NCI-H2171 treated with DMSO at 0.1 percent for 48 hours (cell line): ENCODE data around the gene UBE2M.
"Not testable (repeated sequence)": the region's sequence is repeated elsewhere in the genome, so short reads cannot be mapped to it uniquely, and the experiment has no call there.

Experiments used
- DNase-seq: peaks from one replicate; lab custom pipeline; 2025; lab: John Stamatoyannopoulos, UW

The UBE2M gene

GRCh38 chr19:58539169-58539559, 19.2 kb downstream of the UBE2M start:
- not testable (repeated sequence) for DNase-seq

DNA sequence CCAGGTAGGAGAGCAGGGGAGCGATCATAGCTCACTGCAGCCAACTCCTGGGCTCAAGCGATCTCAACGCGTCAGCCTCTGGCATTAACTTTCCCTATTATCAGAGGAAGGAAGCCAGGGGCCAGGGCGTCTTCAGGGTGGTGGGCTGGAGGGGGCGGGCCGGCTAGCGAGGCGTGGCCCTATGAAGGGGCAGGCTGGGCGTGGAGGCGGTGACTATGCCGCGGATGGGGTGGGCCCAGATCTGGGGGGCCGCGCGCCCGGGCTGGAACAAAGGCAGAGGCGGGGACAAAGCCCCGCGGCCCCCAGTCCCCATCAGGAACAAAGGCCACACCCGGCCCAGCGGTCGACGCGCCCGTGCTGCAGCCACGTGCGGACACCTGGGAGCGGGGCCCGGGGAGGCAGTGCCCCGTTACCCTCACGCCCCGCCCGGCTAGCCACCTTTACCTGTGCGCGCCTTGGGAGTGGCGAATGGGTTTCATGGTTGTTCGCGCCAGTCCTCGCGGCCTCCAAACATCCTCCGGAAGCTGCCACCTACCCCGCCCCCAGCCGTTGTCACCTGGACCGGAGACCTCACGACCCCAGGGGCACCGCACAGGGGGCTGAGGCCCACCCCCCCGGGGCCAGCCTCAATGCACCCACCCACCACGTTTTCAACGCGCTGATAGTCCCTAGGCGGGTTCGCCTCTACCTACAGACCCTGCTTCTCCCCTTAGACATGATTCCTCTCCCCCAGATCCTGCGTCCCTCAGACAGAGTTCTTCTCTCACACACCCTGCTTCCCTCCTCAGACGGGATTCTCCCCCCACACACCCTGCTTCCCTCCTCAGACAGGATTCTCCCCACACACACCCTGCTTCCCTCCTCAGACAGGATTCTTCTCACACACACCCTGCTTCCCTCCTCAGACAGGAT, 19.9 kb downstream of the UBE2M start:
- DNase-seq: peak; percentile 81

GRCh38 chr19:58536852-58537798, 21.3 kb downstream of the UBE2M start:
- DNase-seq: no peak

GRCh38 chr19:58535857-58536256, 22.6 kb downstream of the UBE2M start:
- no peak for DNase-seq

- DNase-seq: peak; percentile 86
Measured at GRCh38 chr19:58531034-58531840, 27.2 kb downstream of the UBE2M start.

DNA sequence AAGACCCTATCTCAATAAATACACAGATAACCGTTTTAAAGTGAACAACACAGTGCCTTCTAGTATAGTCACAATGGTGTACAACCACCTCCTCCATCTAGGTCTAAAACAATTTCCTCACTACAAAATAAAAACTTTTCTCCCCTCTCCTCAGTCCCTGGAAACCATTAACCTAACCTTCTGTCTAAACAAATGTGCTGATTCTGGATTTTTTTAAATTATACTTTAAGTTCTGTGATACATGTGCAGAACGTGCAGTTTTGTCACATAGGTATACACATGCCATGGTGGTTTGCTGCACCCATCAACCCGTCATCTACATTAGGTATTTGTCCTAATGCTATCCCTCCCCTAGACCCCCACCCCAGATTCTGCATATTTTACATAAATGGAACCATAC, 29.0 kb downstream of the UBE2M start:
- no peak for DNase-seq

- DNase-seq: no peak
Measured at GRCh38 chr19:58522709-58523108, 35.7 kb downstream of the UBE2M start.

DNA sequence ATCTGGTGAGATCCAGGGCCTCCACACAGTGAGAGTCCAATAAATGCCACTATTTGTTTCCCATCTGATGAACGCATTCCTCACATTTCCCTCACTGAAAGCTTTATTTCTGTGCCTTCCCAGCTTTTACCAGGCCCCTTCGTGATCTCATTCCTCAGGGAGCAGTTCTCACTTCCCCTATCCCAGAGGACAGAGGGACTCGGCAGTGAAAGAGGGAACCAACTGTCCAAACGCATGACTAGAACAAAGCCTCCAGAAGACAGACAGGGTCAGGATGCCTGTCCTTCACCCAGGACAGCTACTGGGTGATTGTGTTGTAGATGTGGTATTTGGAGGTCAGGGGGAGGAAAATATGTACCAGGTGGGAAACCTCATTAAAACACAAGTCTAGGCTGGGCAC, 36.8 kb downstream of the UBE2M start:
- DNase-seq: no peak

DNA sequence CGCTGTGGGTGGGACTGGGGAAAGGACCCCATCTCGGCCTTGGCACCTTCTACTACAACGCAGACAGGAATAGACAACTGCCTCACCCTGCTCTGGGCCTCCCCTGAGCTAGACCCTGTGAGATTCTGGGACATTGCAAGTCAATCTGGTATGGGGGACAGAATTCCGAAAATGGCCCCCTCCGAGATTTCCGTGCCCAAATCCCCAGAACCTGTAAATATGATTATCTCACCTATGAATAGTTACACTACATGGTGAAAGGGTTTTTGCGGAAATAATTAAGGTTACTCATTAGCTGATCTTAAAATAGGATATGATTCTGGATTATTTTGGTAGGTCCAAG, 38.2 kb downstream of the UBE2M start:
- DNase-seq: no peak

- DNase-seq: peak; percentile 99
Measured at GRCh38 chr19:58519355-58520256, 38.8 kb downstream of the UBE2M start, which contains the start of gene ZBTB45. Gene ZBTB45, minus strand, starts transcription at chr19:58519810. Its CDS starts 2,137 bp downstream, at chr19:58517673.

- DNase-seq: peak; percentile 77
Measured at GRCh38 chr19:58519087-58519354, 39.4 kb downstream of the UBE2M start.

GRCh38 chr19:58518256-58519086, 39.9 kb downstream of the UBE2M start:
- no peak for DNase-seq

DNA sequence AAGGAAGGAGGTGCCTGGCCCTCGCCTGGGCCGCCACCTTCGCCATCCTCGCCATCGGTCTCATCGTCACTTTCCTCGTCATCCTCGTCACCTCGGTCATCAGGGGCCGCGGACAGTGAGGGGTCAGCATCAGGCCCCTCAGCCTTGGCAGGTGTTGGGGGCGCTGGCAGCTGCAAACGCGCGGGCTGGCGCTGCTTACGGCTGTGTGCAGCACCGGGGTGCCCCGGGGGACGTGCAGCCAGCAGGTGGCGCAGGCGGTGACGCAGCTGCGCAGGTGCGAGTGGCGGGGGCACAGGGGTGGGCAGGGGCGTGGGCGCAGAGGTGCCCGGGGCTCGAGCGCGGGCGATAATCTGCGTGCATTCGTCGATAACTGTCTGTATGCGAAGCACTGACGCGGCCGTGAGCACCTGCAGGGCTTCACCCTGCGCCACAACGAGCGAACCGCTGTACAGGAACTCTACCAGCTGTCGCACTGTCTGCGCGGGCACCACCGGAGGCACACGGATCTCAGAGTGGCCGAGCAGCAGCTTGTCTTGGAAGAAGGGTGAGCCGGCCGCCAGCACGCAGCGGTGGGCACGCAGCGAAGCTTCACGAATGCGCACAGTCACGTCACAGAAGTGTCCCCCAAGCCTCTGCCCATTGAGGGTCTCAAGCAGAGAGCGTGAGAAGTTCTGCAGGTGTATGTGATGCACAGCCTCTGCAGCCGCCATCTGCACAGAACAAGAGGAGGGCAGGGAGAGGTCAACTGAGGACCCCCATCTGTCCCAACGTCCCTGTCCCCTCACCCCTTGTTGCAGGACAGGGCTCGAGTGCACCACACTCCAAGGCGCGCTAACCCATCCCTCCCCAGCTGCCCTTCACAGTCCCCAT, 41.2 kb downstream of the UBE2M start:
- no peak for DNase-seq

- DNase-seq: no peak
Measured at GRCh38 chr19:58516246-58516836, 42.1 kb downstream of the UBE2M start.

- no peak for DNase-seq
Measured at GRCh38 chr19:58515259-58515658, 43.2 kb downstream of the UBE2M start.

GRCh38 chr19:58514564-58515022, 43.8 kb downstream of the UBE2M start:
- DNase-seq: no peak

GRCh38 chr19:58513694-58514563, 44.5 kb downstream of the UBE2M start:
- peak; percentile 78 for DNase-seq
